ENCODE results near the gene DDX55.
"Not testable (repeated sequence)": the region's sequence is repeated elsewhere in the genome, so short reads cannot be mapped to it uniquely, and the experiment has no call there.

Gene DDX55

GRCh38 chr12:123601602-123602489 is at the start of gene DDX55:
DDX55 (plus strand) TSS chr12:123602099; CDS start chr12:123602149, 50 bp downstream.
- peak; percentile 62 to 66 for DNase-seq (ENCODE audit: low read depth in 2 of 2)

GRCh38 chr12:123554136-123554535 is 47.8 kb upstream of the DDX55 start:
- not testable (repeated sequence) for DNase-seq (ENCODE audit: low read depth in 2 of 2)

- DNase-seq (ENCODE audit: low read depth in 2 of 2), result not testable (repeated sequence)
These were observed 47.1 kb upstream of the DDX55 start for GRCh38 chr12:123554843-123555242.

- not testable (repeated sequence) for DNase-seq (ENCODE audit: low read depth in 2 of 2)
These were observed 43.4 kb upstream of the DDX55 start for GRCh38 chr12:123558487-123558886.

- no peak for DNase-seq (ENCODE audit: low read depth in 2 of 2)
These were observed 42.4 kb upstream of the DDX55 start for GRCh38 chr12:123559468-123559867.

GRCh38 chr12:123571343-123571813 is 30.5 kb upstream of the DDX55 start:
- no peak for DNase-seq (ENCODE audit: low read depth in 2 of 2)

GRCh38 chr12:123572391-123572790 is 29.5 kb upstream of the DDX55 start:
- no peak for DNase-seq (ENCODE audit: low read depth in 2 of 2)

GRCh38 chr12:123573870-123574269 is 28.0 kb upstream of the DDX55 start:
- no peak for DNase-seq (ENCODE audit: low read depth in 2 of 2)

GRCh38 chr12:123576611-123577010 is 25.3 kb upstream of the DDX55 start:
- DNase-seq (ENCODE audit: low read depth in 2 of 2), result no peak

GRCh38 chr12:123578243-123578642 is 23.7 kb upstream of the DDX55 start:
- no peak for DNase-seq (ENCODE audit: low read depth in 2 of 2)

GRCh38 chr12:123578829-123579228 is 23.1 kb upstream of the DDX55 start:
- DNase-seq (ENCODE audit: low read depth in 2 of 2), result not testable (repeated sequence)

GRCh38 chr12:123580772-123581171 is 21.1 kb upstream of the DDX55 start:
- no peak for DNase-seq (ENCODE audit: low read depth in 2 of 2)

- no peak for DNase-seq (ENCODE audit: low read depth in 2 of 2)
These were observed 10.0 kb upstream of the DDX55 start for GRCh38 chr12:123591702-123592481.

GRCh38 chr12:123595729-123596128 is 6.2 kb upstream of the DDX55 start:
- no peak for DNase-seq (ENCODE audit: low read depth in 2 of 2)

- DNase-seq (ENCODE audit: low read depth in 2 of 2), result no peak
These were observed 4.8 kb upstream of the DDX55 start for GRCh38 chr12:123597100-123597499.

- DNase-seq (ENCODE audit: low read depth in 2 of 2), result no peak
These were observed 3.4 kb upstream of the DDX55 start for GRCh38 chr12:123598522-123598921.

GRCh38 chr12:123599310-123599709 is 2.6 kb upstream of the DDX55 start:
- DNase-seq (ENCODE audit: low read depth in 2 of 2), result no peak

GRCh38 chr12:123599721-123600120 is 2.2 kb upstream of the DDX55 start:
- no peak for DNase-seq (ENCODE audit: low read depth in 2 of 2)

- no peak for DNase-seq (ENCODE audit: low read depth in 2 of 2)
These were observed 824 bp downstream of the DDX55 start for GRCh38 chr12:123602651-123603195.

- not testable (repeated sequence) for DNase-seq (ENCODE audit: low read depth in 2 of 2)
These were observed 1.6 kb downstream of the DDX55 start for GRCh38 chr12:123603495-123603894.

GRCh38 chr12:123607756-123608155 is 5.9 kb downstream of the DDX55 start:
- no peak for DNase-seq (ENCODE audit: low read depth in 2 of 2)

GRCh38 chr12:123608182-123608581 is 6.3 kb downstream of the DDX55 start:
- DNase-seq (ENCODE audit: low read depth in 2 of 2), result no peak
